ENCODE data around the gene IL24.

The IL24 gene

GRCh38 chr1:206904423-206905142 lies 7.3 kb downstream of the IL24 start:
- no peaks in the 10 kb centered on the region for H3K36me3 ChIP-seq (ENCODE audit: control insufficient read depth, insufficient read depth, low read length)
- H3K9me3 ChIP-seq (ENCODE audit: control insufficient read depth, insufficient read depth, low read length), result no peaks in the 10 kb centered on the region
- no peak overlapping the region for H3K4me3 ChIP-seq (ENCODE audit: low read length)
- H3K4me1 ChIP-seq (ENCODE audit: control insufficient read depth, insufficient read depth, low read length), result no peaks in the 10 kb centered on the region
- no peaks in the 10 kb centered on the region; the same call in 1 of the 2 replicates for H3K27me3 ChIP-seq (ENCODE audit: control insufficient read depth, insufficient read depth, low read length)
- DNase-seq (ENCODE audit: low read depth, low spot score), result no peak
- no peak overlapping the region for H3K27ac ChIP-seq (ENCODE audit: low read length)
- WGBS (ENCODE audit: insufficient coverage, insufficient read length), result no CpG with 5 or more reads among the region's 10 CpGs

DNA sequence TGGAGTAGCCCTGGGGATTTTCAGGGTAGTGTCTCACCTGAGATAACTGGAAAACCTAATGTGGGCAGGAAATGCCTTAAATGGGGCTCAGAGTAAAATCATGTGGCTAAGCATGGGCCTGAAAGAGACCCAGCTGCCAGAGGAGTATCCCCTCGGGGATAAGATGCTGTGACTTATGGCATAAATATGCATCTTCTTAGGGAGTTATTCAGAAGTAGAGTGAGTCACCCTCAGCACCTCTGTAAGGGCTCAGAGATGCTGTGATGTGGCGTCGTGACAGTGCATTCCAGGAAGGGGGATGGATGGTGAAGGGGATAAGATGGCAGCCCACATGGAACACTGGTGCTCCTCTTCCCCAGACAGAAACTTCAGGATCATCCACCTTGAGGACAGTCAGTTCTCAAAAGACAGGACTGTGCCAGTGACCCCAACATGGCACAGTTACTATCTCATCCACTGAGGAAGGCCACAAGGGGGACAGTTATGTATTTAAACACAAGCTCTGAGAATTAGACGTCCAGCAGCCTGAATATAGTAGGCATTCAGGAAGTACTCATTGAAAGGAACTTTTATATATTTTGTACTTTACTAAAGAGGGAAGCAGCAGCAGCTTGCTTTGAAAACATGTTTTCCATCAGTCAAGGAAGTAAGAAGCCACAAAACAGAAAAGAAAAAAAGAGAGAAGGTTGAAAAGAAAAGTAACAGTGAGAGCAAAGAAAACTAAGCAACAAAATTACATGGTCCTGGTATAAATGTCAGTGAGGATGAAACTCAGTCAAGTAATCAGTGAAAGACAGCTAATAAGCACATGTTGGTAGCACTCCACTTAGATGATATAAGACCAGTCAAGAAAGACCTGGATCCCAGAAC lies 8.3 kb downstream of the IL24 start:
- Histone ChIP-seq H3K4me3 (ENCODE audit: low read length) (no peak overlapping the region), H3K27ac (ENCODE audit: low read length) (no peak overlapping the region), H3K4me1 (ENCODE audit: control insufficient read depth, insufficient read depth, low read length) (peaks cover 1% of the 10 kb centered on the region; the same call in 1 of the 2 replicates), H3K9me3 (ENCODE audit: control insufficient read depth, insufficient read depth, low read length) (no peaks in the 10 kb centered on the region), H3K27me3 (ENCODE audit: control insufficient read depth, insufficient read depth, low read length) (no peaks in the 10 kb centered on the region; the same call in 1 of the 2 replicates), H3K36me3 (ENCODE audit: control insufficient read depth, insufficient read depth, low read length) (no peaks in the 10 kb centered on the region)
- no CpG with 5 or more reads among the region's 4 CpGs for WGBS (ENCODE audit: insufficient coverage, insufficient read length)
- no peak for DNase-seq (ENCODE audit: low read depth, low spot score)

- H3K27ac ChIP-seq (ENCODE audit: low read length), result no peak overlapping the region
- DNase-seq (ENCODE audit: low read depth, low spot score), result no peak
- WGBS (ENCODE audit: insufficient coverage, insufficient read length), result no CpG with 5 or more reads among the region's 23 CpGs
- no peak overlapping the region for H3K4me3 ChIP-seq (ENCODE audit: low read length)
- H3K4me1 ChIP-seq (ENCODE audit: control insufficient read depth, insufficient read depth, low read length), result peaks cover 1% of the 10 kb centered on the region; the same call in 1 of the 2 replicates
- H3K36me3 ChIP-seq (ENCODE audit: control insufficient read depth, insufficient read depth, low read length), result no peaks in the 10 kb centered on the region
- H3K27me3 ChIP-seq (ENCODE audit: control insufficient read depth, insufficient read depth, low read length), result no peaks in the 10 kb centered on the region; the same call in 1 of the 2 replicates
- H3K9me3 ChIP-seq (ENCODE audit: control insufficient read depth, insufficient read depth, low read length), result no peaks in the 10 kb centered on the region
These were observed 10.2 kb downstream of the IL24 start for GRCh38 chr1:206907304-206907991.

GRCh38 chr1:206908038-206908437 lies 10.8 kb downstream of the IL24 start:
- Histone ChIP-seq H3K27ac (ENCODE audit: low read length) (no peak overlapping the region), H3K4me3 (ENCODE audit: low read length) (no peak overlapping the region), H3K27me3 (ENCODE audit: control insufficient read depth, insufficient read depth, low read length) (no peaks in the 10 kb centered on the region; the same call in 1 of the 2 replicates), H3K4me1 (ENCODE audit: control insufficient read depth, insufficient read depth, low read length) (peaks cover 1% of the 10 kb centered on the region; the same call in 1 of the 2 replicates), H3K36me3 (ENCODE audit: control insufficient read depth, insufficient read depth, low read length) (no peaks in the 10 kb centered on the region), H3K9me3 (ENCODE audit: control insufficient read depth, insufficient read depth, low read length) (no peaks in the 10 kb centered on the region)
- DNase-seq (ENCODE audit: low read depth, low spot score), result no peak
- WGBS (ENCODE audit: insufficient coverage, insufficient read length), result no CpG with 5 or more reads among the region's 10 CpGs

GRCh38 chr1:206909161-206909882 lies 12.1 kb downstream of the IL24 start:
- no CpG with 5 or more reads among the region's 69 CpGs for WGBS (ENCODE audit: insufficient coverage, insufficient read length)
- no peak for DNase-seq (ENCODE audit: low read depth, low spot score)
- H3K4me3 ChIP-seq (ENCODE audit: low read length), result peak overlapping the region; percentile 62; the same call in 1 of the 2 replicates
- no peak overlapping the region for H3K27ac ChIP-seq (ENCODE audit: low read length)
- H3K36me3 ChIP-seq (ENCODE audit: control insufficient read depth, insufficient read depth, low read length), result no peaks in the 10 kb centered on the region
- H3K27me3 ChIP-seq (ENCODE audit: control insufficient read depth, insufficient read depth, low read length), result no peaks in the 10 kb centered on the region; the same call in 1 of the 2 replicates
- no peaks in the 10 kb centered on the region for H3K9me3 ChIP-seq (ENCODE audit: control insufficient read depth, insufficient read depth, low read length)
- H3K4me1 ChIP-seq (ENCODE audit: control insufficient read depth, insufficient read depth, low read length), result peaks cover 1% of the 10 kb centered on the region; the same call in 1 of the 2 replicates

DNA sequence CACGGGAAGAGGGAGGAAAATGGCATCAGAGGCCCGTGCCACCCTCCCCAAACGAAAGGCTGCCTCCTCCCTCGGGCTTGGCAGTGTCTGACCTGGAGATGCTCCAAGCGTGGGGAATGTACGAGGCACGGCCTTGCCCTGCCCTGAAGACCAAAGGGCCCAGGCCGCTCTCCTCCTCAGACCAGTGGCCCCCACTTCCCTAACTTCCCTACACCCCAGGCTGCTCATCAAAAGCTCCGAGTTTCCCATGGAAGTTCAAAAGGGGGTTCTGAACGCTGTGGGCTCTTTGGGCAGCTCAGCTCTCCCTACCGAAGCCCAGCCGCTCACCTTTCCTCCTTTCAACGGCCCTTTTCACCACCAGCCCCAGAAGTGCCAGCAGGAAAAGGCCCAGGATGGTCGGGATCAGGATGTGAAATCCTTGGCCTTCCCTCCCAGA lies 12.7 kb downstream of the IL24 start:
- Histone ChIP-seq H3K4me1 (ENCODE audit: control insufficient read depth, insufficient read depth, low read length) (peaks cover 1% of the 10 kb centered on the region; the same call in 1 of the 2 replicates), H3K4me3 (ENCODE audit: low read length) (peak overlapping the region; percentile 62; the same call in 1 of the 2 replicates), H3K27ac (ENCODE audit: low read length) (no peak overlapping the region), H3K9me3 (ENCODE audit: control insufficient read depth, insufficient read depth, low read length) (no peaks in the 10 kb centered on the region), H3K36me3 (ENCODE audit: control insufficient read depth, insufficient read depth, low read length) (no peaks in the 10 kb centered on the region), H3K27me3 (ENCODE audit: control insufficient read depth, insufficient read depth, low read length) (no peaks in the 10 kb centered on the region; the same call in 1 of the 2 replicates)
- DNase-seq (ENCODE audit: low read depth, low spot score), result no peak
- no CpG with 5 or more reads among the region's 14 CpGs for WGBS (ENCODE audit: insufficient coverage, insufficient read length)

- H3K27ac ChIP-seq (ENCODE audit: low read length), result no peak overlapping the region
- no CpG with 5 or more reads among the region's 1 CpG for WGBS (ENCODE audit: insufficient coverage, insufficient read length)
- H3K4me3 ChIP-seq (ENCODE audit: low read length), result no peak overlapping the region
- H3K4me1 ChIP-seq (ENCODE audit: control insufficient read depth, insufficient read depth, low read length), result peaks cover 1% of the 10 kb centered on the region; the same call in 1 of the 2 replicates
- H3K27me3 ChIP-seq (ENCODE audit: control insufficient read depth, insufficient read depth, low read length), result no peaks in the 10 kb centered on the region; the same call in 1 of the 2 replicates
- DNase-seq (ENCODE audit: low read depth, low spot score), result no peak
- no peaks in the 10 kb centered on the region for H3K36me3 ChIP-seq (ENCODE audit: control insufficient read depth, insufficient read depth, low read length)
- no peaks in the 10 kb centered on the region for H3K9me3 ChIP-seq (ENCODE audit: control insufficient read depth, insufficient read depth, low read length)
These were observed 13.9 kb downstream of the IL24 start for GRCh38 chr1:206911064-206911663.

- no peaks in the 10 kb centered on the region; the same call in 1 of the 2 replicates for H3K27me3 ChIP-seq (ENCODE audit: control insufficient read depth, insufficient read depth, low read length)
- no peak overlapping the region for H3K4me3 ChIP-seq (ENCODE audit: low read length)
- peak; percentile 58 for DNase-seq (ENCODE audit: low read depth, low spot score)
- no peaks in the 10 kb centered on the region for H3K9me3 ChIP-seq (ENCODE audit: control insufficient read depth, insufficient read depth, low read length)
- no CpG with 5 or more reads among the region's 7 CpGs for WGBS (ENCODE audit: insufficient coverage, insufficient read length)
- H3K27ac ChIP-seq (ENCODE audit: low read length), result no peak overlapping the region
- peaks cover 1% of the 10 kb centered on the region; the same call in 1 of the 2 replicates for H3K4me1 ChIP-seq (ENCODE audit: control insufficient read depth, insufficient read depth, low read length)
- no peaks in the 10 kb centered on the region for H3K36me3 ChIP-seq (ENCODE audit: control insufficient read depth, insufficient read depth, low read length)
These were observed 15.3 kb downstream of the IL24 start for GRCh38 chr1:206912445-206913095.

Measured in iPS DF 6.9 (cell line).